Liver (tissue), 3 donors: Measurements from ENCODE around the gene MTG1.

Source experiments
- ATF3 ChIP-seq: IDR thresholded peaks from 2 replicates; pipeline ENCODE4 v1.6.1; 2016; ENCODE audit warnings: antibody characterized with exemption
- CTCF ChIP-seq: fragments of 150-350 bp; IDR thresholded peaks from 2 replicates; pipeline ENCODE4 v1.5.1; 2017; ENCODE audit warnings: improper control_type of control experiment, low read depth, low read length; ENCODE audit not compliant: missing input control
- EGR1 ChIP-seq, 2 donors: IDR thresholded peaks; 2 replicates each; pipeline ENCODE4 v1.6.1; 2016 to 2018; ENCODE audit warnings: antibody characterized with exemption in 2 of 2, low read depth in 2 of 2
- GABPA ChIP-seq, 2 donors: IDR thresholded peaks in 1 of 2; conservative IDR thresholded peaks in 1 of 2; 2 replicates each; pipeline ENCODE4 v1.6.1; 2016; ENCODE audit warnings: antibody characterized with exemption in 2 of 2, mild to moderate bottlenecking in 1 of 2, moderate library complexity in 1 of 2
- JUND ChIP-seq, 2 donors: IDR thresholded peaks; 2 replicates each; pipeline ENCODE4 v1.6.1; 2016; ENCODE audit warnings: antibody characterized with exemption in 2 of 2
- MAX ChIP-seq: IDR thresholded peaks from 2 replicates; pipeline ENCODE4 v1.6.1; 2016; ENCODE audit warnings: antibody characterized with exemption
- RAD21 ChIP-seq, 2 donors: IDR thresholded peaks; 2 replicates each; pipeline ENCODE4 v1.6.1; 2016; ENCODE audit warnings: antibody characterized with exemption in 2 of 2, mild to moderate bottlenecking in 2 of 2
- REST ChIP-seq: IDR thresholded peaks from 2 replicates; pipeline ENCODE4 v1.6.1; 2016; ENCODE audit warnings: antibody characterized with exemption, mild to moderate bottlenecking
- RXRA ChIP-seq, 2 donors: IDR thresholded peaks; 2 replicates each; pipeline ENCODE4 v1.6.1; 2017 to 2018; ENCODE audit warnings: antibody characterized with exemption in 2 of 2, mild to moderate bottlenecking in 1 of 2
- TAF1 ChIP-seq: conservative IDR thresholded peaks from 2 replicates; pipeline ENCODE4 v1.6.1; 2016; ENCODE audit warnings: antibody characterized with exemption, mild to moderate bottlenecking
- YY1 ChIP-seq: IDR thresholded peaks from 2 replicates; pipeline ENCODE4 v1.6.1; 2016; ENCODE audit warnings: antibody characterized with exemption, mild to moderate bottlenecking
- ZBTB33 ChIP-seq: IDR thresholded peaks from 2 replicates; pipeline ENCODE4 v1.6.1; 2016; ENCODE audit warnings: antibody characterized with exemption
- donor health status: healthy.
- donor health status: healthy.

- TF ChIP-seq CTCF (no peak), ATF3 (no peak), ZBTB33 (no peak), GABPA (IDR thresholded peaks at IDR 0.05 in 1 of 2, conservative IDR thresholded peaks at IDR 0.05 in 1 of 2) (no peak), JUND (IDR thresholded peaks at IDR 0.05) (no peak), TAF1 (no peak), MAX (no peak), REST (no peak), EGR1 (IDR thresholded peaks at IDR 0.05; ENCODE audit: low read depth in 2 of 2) (no peak), RAD21 (IDR thresholded peaks at IDR 0.05) (no peak), RXRA (IDR thresholded peaks at IDR 0.05) (no peak), YY1 (no peak)
Measured at GRCh38 chr10:133353988-133354605, 39.9 kb upstream of the MTG1 start.
